GM12878 (cell line): Measurements from ENCODE around the gene SPINK13. TPM values are rescaled to one million over a fixed set of nuclear protein-coding genes. Genes with fewer than 3 reads are reported as not detected.

Source experiments
- ATAC-seq: fragments of 200-7000 bp; cut with Tn5 transposase; 3 replicates; pipeline ENCODE4 v1.9.1; 2020; ENCODE audit warnings: mild to moderate bottlenecking, moderate library complexity
- BruUV-seq: library from RNA; stranded (reverse); fragments of 400-500 nt; replicated peaks from 2 replicates; lab custom pipeline; 2021; lab: Mats Ljungman, UMichigan
- CTCF ChIA-PET: fragments of 300-600 bp; sonication (Branson Sonifier 250); formaldehyde crosslinking; extraction: SDS; loops from one replicate; lab custom pipeline; 2021; ENCODE audit warnings: inconsistent platforms; lab: Yijun Ruan, JAX
- POLR2A ChIA-PET: fragments of 350-600 bp; formaldehyde crosslinking; extraction: SDS; loops from one replicate; lab custom pipeline; 2021; ENCODE audit warnings: inconsistent platforms; lab: Charles Lee
- RAD21 ChIA-PET: fragments of 300-600 bp; sonication (Branson Sonifier 250); formaldehyde crosslinking; loops from one replicate; lab custom pipeline; 2023; ENCODE audit warnings: antibody characterized with exemption; ENCODE audit not compliant: unreplicated experiment; lab: Charles Lee
- SMC1A ChIA-PET: fragments of 300-600 bp; sonication (Branson Sonifier 250); formaldehyde crosslinking; loops from one replicate; lab custom pipeline; 2023; ENCODE audit not compliant: unreplicated experiment, uncharacterized antibody; lab: Charles Lee
- DNase-seq: peaks from one replicate; pipeline ENCODE4 v3.0.0-alpha.2; 2011; ENCODE audit warnings: low read depth, low spot score
- FAIRE-seq: peaks from 3 replicates; lab custom pipeline; 2011; peaks lifted over from hg19 to GRCh38; lab: Jason Lieb, UNC
- H2AFZ ChIP-seq: 2 replicates; pipeline ENCODE4 v1.6.0; 2011; ENCODE audit warnings: low read depth, low read length, control low read depth; ENCODE audit not compliant: control insufficient read depth
- H3K27ac ChIP-seq: 2 replicates; pipeline ENCODE4 v1.5.1; 2011; ENCODE audit warnings: control low read depth; ENCODE audit not compliant: control insufficient read depth, insufficient read depth
- H3K27me3 ChIP-seq, 2 experiments: replicated peaks in 1 of 2; 2 replicates each; pipeline versions ENCODE4 v1.6.0 to v1.6.1; 2011; ENCODE audit warnings: low read length in 1 of 2; ENCODE audit not compliant: control insufficient read depth in 2 of 2, insufficient read depth in 2 of 2
- H3K36me3 ChIP-seq, 2 experiments: 2 replicates each; pipeline ENCODE4 v1.5.1; 2011; ENCODE audit warnings: low read length in 1 of 2; ENCODE audit not compliant: control insufficient read depth in 2 of 2, insufficient read depth in 2 of 2
- H3K4me1 ChIP-seq: 2 replicates; pipeline ENCODE4 v1.6.1; 2011; ENCODE audit warnings: mild to moderate bottlenecking, low read length, moderate library complexity, mixed read lengths; ENCODE audit not compliant: control insufficient read depth, insufficient read depth
- H3K4me2 ChIP-seq: 2 replicates; pipeline ENCODE4 v1.6.0; 2011; ENCODE audit warnings: control low read depth; ENCODE audit not compliant: control insufficient read depth, insufficient read depth
- H3K4me3 ChIP-seq: fragments of 200-600 bp; sonication (generic); 2 replicates; pipeline ENCODE4 v1.5.1; 2016
- H3K79me2 ChIP-seq: 2 replicates; pipeline ENCODE4 v1.6.0; 2011; ENCODE audit warnings: low read length; ENCODE audit not compliant: control insufficient read depth, insufficient read depth
- H3K9ac ChIP-seq: 2 replicates; pipeline ENCODE4 v1.8.0; 2011; ENCODE audit warnings: low read length, control low read depth, mixed read lengths; ENCODE audit not compliant: control insufficient read depth, insufficient read depth
- H3K9me3 ChIP-seq: replicated peaks from 3 replicates; pipeline ENCODE4 v1.5.1; 2011; ENCODE audit warnings: mild to moderate bottlenecking, low read length; ENCODE audit not compliant: control insufficient read depth, insufficient read depth
- H4K20me1 ChIP-seq: 2 replicates; pipeline ENCODE4 v1.6.0; 2011; ENCODE audit not compliant: control insufficient read depth, insufficient read depth
- EP300 ChIP-seq, 2 experiments: fragments of 150-350 bp in 1 of 2; IDR thresholded peaks; 2 replicates each; pipeline ENCODE4 v1.6.1; 2011 to 2012; ENCODE audit warnings: low read depth in 2 of 2, low read length in 2 of 2, borderline replicate concordance in 1 of 2, improper control_type of control experiment in 1 of 2, inconsistent platforms in 1 of 2; ENCODE audit not compliant: control insufficient read depth in 1 of 2
- FOXM1 ChIP-seq: IDR thresholded peaks from 2 replicates; pipeline ENCODE4 v1.6.1; 2012; ENCODE audit warnings: low read depth, mild to moderate bottlenecking, inconsistent platforms, low read length, moderate library complexity
- GATAD2B ChIP-seq: fragments of 450-650 bp; conservative IDR thresholded peaks from 2 replicates; pipeline ENCODE4 v1.6.1; 2017; ENCODE audit warnings: low read depth, mild to moderate bottlenecking, moderate library complexity
- HDAC2 ChIP-seq: fragments of 200-600 bp; sonication (generic); IDR thresholded peaks from 2 replicates; pipeline ENCODE4 v1.6.1; 2017
- KLF5 ChIP-seq: fragments of 450-650 bp; IDR thresholded peaks from 2 replicates; pipeline ENCODE4 v1.6.1; 2014; ENCODE audit warnings: mild to moderate bottlenecking; ENCODE audit not compliant: partially characterized antibody
- NRF1 ChIP-seq: conservative IDR thresholded peaks from 2 replicates; pipeline ENCODE4 v1.6.1; 2011; ENCODE audit warnings: mild to moderate bottlenecking, low read depth, low read length, improper control_type of control experiment
- PAX8 ChIP-seq: fragments of 450-650 bp; IDR thresholded peaks from 2 replicates; pipeline ENCODE4 v1.6.1; 2017; ENCODE audit warnings: mild to moderate bottlenecking, moderate library complexity
- PML ChIP-seq: IDR thresholded peaks from 2 replicates; pipeline ENCODE4 v1.6.1; 2012; ENCODE audit warnings: low read length, inconsistent platforms
- SMAD1 ChIP-seq: fragments of 450-650 bp; IDR thresholded peaks from 2 replicates; pipeline ENCODE4 v1.6.1; 2018; ENCODE audit warnings: mild to moderate bottlenecking, low read depth; ENCODE audit not compliant: partially characterized antibody
- SREBF2 ChIP-seq: IDR thresholded peaks from 2 replicates; pipeline ENCODE4 v1.6.1; 2012; ENCODE audit warnings: mild to moderate bottlenecking, low read length
- ZNF217 ChIP-seq: fragments of 450-650 bp; IDR thresholded peaks from 2 replicates; pipeline ENCODE4 v1.6.1; 2017; ENCODE audit warnings: antibody characterized with exemption, mild to moderate bottlenecking
- ZSCAN29 ChIP-seq: fragments of 450-650 bp; IDR thresholded peaks from 2 replicates; pipeline ENCODE4 v1.6.1; 2017; ENCODE audit warnings: mild to moderate bottlenecking, moderate library complexity
- WGBS: methylation state at CpG from one replicate; pipeline ENCODE4 v1.1.6; 2016; ENCODE audit warnings: low lambda C conversion rate; ENCODE audit not compliant: insufficient replicate concordance, insufficient coverage; ENCODE audit errors: missing lambda C conversion rate; 5-methylcytosine and 5-hydroxymethylcytosine counted together
- in situ Hi-C: fragments of 300-500 bp; cut with MboI; formaldehyde crosslinking; loops from 9 replicates; pipeline ENCODE4 v1.14.3; 2018; ENCODE audit warnings: mixed read lengths
- intact Hi-C: fragments of 100-400 bp; cut with micrococcal nuclease; formaldehyde crosslinking; loops from one replicate; pipeline ENCODE4 v1.14.2; 2022; ENCODE audit not compliant: unreplicated experiment
- polyA plus RNA-seq, 11 experiments: library from polyadenylated mRNA; depleted of rRNA in 4 of 11; unstranded in 6 of 11; stranded (reverse) in 5 of 11; fragments of >200 nt; fragmentation: Nextera tagmentation in 4 of 11; fragmentation: Illumina TruSeq in 1 of 11; extraction: Ambion mirVana in 4 of 11; extraction: Trizol in 1 of 11; gene quantifications; 1 replicate in 1 of 11; 2 replicates in 10 of 11; pipeline versions ENCODE4 v1.2.1 to v1.2.3, GENCODE V29; 2011 to 2016; ENCODE audit warnings: inconsistent platforms in 2 of 11, missing spikeins in 2 of 11, low read depth in 1 of 11
- total RNA-seq, 4 experiments: library from RNA; depleted of rRNA in 3 of 4; stranded (reverse); fragments of >200 nt in 3 of 4; fragmentation: Illumina TruSeq in 1 of 4; extraction: Trizol in 1 of 4; gene quantifications; 2 replicates each; pipeline versions ENCODE4 v1.2.1 to v1.2.3, GENCODE V29; 2013 to 2021
- TF ChIP-seq, protein P1 (sequence below): IDR thresholded peaks from 2 replicates; pipeline ENCODE4 v1.6.1; 2012; ENCODE audit warnings: low read depth, low read length, improper control_type of control experiment

SPINK13 gene
- total and polyA plus RNA-seq, 10 of the 15 experiments (the other 5 are each of a cell fraction or from before 2014, with no cell fraction given): 0.15 to 0.16 TPM; not detected in 8

DNA sequence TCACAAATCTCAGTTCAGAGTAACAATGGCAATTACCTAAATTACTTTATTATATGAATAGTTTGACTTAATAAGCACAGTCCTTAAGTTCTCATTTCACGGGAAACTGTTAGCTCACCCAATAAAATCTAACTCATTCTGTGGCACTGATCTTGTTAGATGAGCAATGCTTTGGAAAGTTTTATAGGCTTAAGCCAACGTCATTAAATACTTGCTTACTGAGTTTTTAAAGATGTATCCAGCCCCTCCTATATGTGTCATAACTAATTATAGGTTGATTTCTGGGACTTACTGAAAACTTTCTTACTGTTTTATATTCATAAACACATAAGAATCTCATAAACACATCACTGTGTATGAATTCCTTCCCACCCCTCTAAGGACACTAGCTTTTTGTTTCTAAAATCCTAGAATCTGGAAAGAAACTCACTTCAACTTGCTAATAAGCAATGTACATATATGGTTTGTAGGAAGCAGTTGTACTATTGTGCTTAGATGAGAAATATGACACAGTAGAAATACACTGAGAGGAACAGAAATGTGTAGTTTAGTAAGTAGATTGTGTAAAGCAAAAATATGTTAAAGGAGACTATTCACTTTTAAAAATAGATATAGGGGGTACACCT, 44.4 kb upstream of the SPINK13 start (continued):
- TF ChIP-seq PML (no peak), KLF5 (no peak), ZSCAN29 (no peak), FOXM1 (no peak), SREBF2 (no peak), PAX8 (no peak)

DNA sequence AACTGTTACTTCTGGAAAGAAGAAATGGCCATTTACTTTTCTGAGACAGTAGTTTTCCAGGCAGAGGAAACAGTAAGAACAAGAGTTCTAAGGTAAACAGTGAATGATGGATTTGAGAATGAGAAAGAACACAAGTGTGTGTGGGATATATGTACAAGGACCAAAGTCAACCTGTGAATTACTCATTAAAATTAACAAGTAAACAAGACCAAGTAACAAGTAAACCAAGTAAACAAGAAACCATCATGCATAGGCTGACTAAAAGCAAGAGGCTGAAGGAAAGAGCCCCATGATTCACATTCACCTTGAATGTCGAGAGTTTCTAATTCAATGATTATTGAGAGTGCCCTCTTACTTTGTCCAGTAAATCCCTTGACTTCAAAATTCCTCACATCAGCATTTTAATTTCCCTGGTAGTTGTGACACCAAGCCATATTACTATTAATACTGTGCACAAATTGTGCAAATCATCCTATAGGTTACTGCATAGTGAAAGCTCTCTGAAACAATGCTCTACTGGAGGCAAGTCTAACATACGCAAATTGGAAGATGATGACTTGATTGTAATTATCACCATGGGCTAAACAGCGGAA, 40.1 kb upstream of the SPINK13 start:
- ChIA-PET SMC1A (interaction anchor here (0.5 kb wide), 1 partner anchor 663 kb away, joined by 3 read pairs; no protein-coding TSS in a partner anchor), RAD21 (no interaction called here), CTCF (no interaction called here), POLR2A (no interaction called here)
- Histone ChIP-seq H3K36me3 (no peaks in the 10 kb centered on the region), H4K20me1 (no peaks in the 10 kb centered on the region), H3K4me3 (no peak overlapping the region), H2AFZ (no peak overlapping the region), H3K27me3 (no peaks in the 10 kb centered on the region), H3K79me2 (no peaks in the 10 kb centered on the region), H3K4me2 (no peak overlapping the region), H3K9me3 (no peaks in the 10 kb centered on the region), H3K4me1 (no peaks in the 10 kb centered on the region), H3K9ac (no peak overlapping the region), H3K27ac (no peak overlapping the region)
- no TSS peak for BruUV-seq
- ATAC-seq (no peak), FAIRE-seq (no peak), DNase-seq (no peak)
- intact Hi-C loops (no loop called here), in situ Hi-C loops (no loop called here)
- whole genome bisulfite sequencing: 49% methylated on average over 3 of the region's 3 CpGs
- TF ChIP-seq SMAD1: no peak
- TF ChIP-seq NRF1: no peak
- no peak for TF ChIP-seq GATAD2B
- no peak for TF ChIP-seq EP300 (IDR thresholded peaks at IDR 0.05; ENCODE audit: borderline replicate concordance in 1 of 2, control insufficient read depth in 1 of 2, low read depth in 2 of 2, low read length in 2 of 2)
- TF ChIP-seq, protein P1, sequence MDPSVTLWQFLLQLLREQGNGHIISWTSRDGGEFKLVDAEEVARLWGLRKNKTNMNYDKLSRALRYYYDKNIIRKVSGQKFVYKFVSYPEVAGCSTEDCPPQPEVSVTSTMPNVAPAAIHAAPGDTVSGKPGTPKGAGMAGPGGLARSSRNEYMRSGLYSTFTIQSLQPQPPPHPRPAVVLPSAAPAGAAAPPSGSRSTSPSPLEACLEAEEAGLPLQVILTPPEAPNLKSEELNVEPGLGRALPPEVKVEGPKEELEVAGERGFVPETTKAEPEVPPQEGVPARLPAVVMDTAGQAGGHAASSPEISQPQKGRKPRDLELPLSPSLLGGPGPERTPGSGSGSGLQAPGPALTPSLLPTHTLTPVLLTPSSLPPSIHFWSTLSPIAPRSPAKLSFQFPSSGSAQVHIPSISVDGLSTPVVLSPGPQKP: no peak
- no peak for TF ChIP-seq HDAC2
- no peak for TF ChIP-seq ZNF217
